SIG-M5 (cell line): Measurements from ENCODE around the gene CTNNA2.

ENCODE experiments used
- DNase-seq: peaks from one replicate; lab custom pipeline; 2025; lab: John Stamatoyannopoulos, UW

The CTNNA2 gene

GRCh38 chr2:80291656-80292055 lies 778.8 kb downstream of the CTNNA2 start:
- DNase-seq: no peak

- no peak for DNase-seq
These were observed 779.6 kb downstream of the CTNNA2 start for GRCh38 chr2:80292474-80292873.

GRCh38 chr2:80293039-80293438 lies 780.2 kb downstream of the CTNNA2 start:
- DNase-seq: no peak

GRCh38 chr2:80298954-80299353 lies 786.1 kb downstream of the CTNNA2 start:
- no peak for DNase-seq

- no peak for DNase-seq
These were observed 786.8 kb downstream of the CTNNA2 start for GRCh38 chr2:80299661-80300060.

- DNase-seq: no peak
These were observed 787.5 kb downstream of the CTNNA2 start for GRCh38 chr2:80300346-80300745.

GRCh38 chr2:80300954-80301353 lies 788.1 kb downstream of the CTNNA2 start:
- no peak for DNase-seq

GRCh38 chr2:80302001-80302313 lies 789.1 kb downstream of the CTNNA2 start:
- no peak for DNase-seq

GRCh38 chr2:80302314-80303005 lies 789.6 kb downstream of the CTNNA2 start:
- no peak for DNase-seq

GRCh38 chr2:80303006-80303908 lies 790.4 kb downstream of the CTNNA2 start:
- DNase-seq: no peak

GRCh38 chr2:80303909-80304837 lies 791.3 kb downstream of the CTNNA2 start, which contains the start of gene LRRTM1:
Gene LRRTM1, minus strand, starts transcription at chr2:80304752. Its CDS starts 933 bp downstream, at chr2:80303819.
- DNase-seq: no peak

GRCh38 chr2:80311304-80311703 lies 798.5 kb downstream of the CTNNA2 start:
- DNase-seq: no peak

- no peak for DNase-seq
These were observed 799.5 kb downstream of the CTNNA2 start for GRCh38 chr2:80312282-80312839.

- no peak for DNase-seq
These were observed 809.6 kb downstream of the CTNNA2 start for GRCh38 chr2:80322311-80322920.

GRCh38 chr2:80322958-80323357 lies 810.1 kb downstream of the CTNNA2 start:
- no peak for DNase-seq

- no peak for DNase-seq
These were observed 810.8 kb downstream of the CTNNA2 start for GRCh38 chr2:80323610-80324009.

- DNase-seq: no peak
These were observed 811.7 kb downstream of the CTNNA2 start for GRCh38 chr2:80324525-80324924.

- DNase-seq: no peak
These were observed 813.4 kb downstream of the CTNNA2 start for GRCh38 chr2:80326214-80326613.

- no peak for DNase-seq
These were observed 814.0 kb downstream of the CTNNA2 start for GRCh38 chr2:80326861-80327260.

GRCh38 chr2:80328159-80328571 lies 815.3 kb downstream of the CTNNA2 start:
- DNase-seq: no peak

GRCh38 chr2:80329491-80329890 lies 816.6 kb downstream of the CTNNA2 start:
- DNase-seq: no peak
